GM18867 (cell line): ENCODE data around the gene MTUS2.

Experiments used
- ATAC-seq: cut with Tn5 transposase; IDR thresholded peaks from one replicate; pipeline ENCODE4 v1.9.1; 2021; ENCODE audit warnings: mild to moderate bottlenecking, moderate library complexity; ENCODE audit not compliant: unreplicated experiment

Gene MTUS2

GRCh38 chr13:29499506-29500165 is 679.5 kb downstream of the MTUS2 start:
- ATAC-seq = no peak

GRCh38 chr13:29500386-29500785 is 680.2 kb downstream of the MTUS2 start:
- no peak for ATAC-seq

GRCh38 chr13:29501674-29502073 is 681.5 kb downstream of the MTUS2 start:
- ATAC-seq = no peak

GRCh38 chr13:29502391-29503008 is 682.4 kb downstream of the MTUS2 start:
- no peak for ATAC-seq

- no peak for ATAC-seq
Observed at GRCh38 chr13:29503041-29503837, 683.1 kb downstream of the MTUS2 start.

GRCh38 chr13:29504691-29505090 is 684.6 kb downstream of the MTUS2 start:
- no peak for ATAC-seq

GRCh38 chr13:29505511-29505910 is 685.4 kb downstream of the MTUS2 start:
- no peak for ATAC-seq

- ATAC-seq = no peak
Observed at GRCh38 chr13:29505950-29506349, 685.8 kb downstream of the MTUS2 start.

GRCh38 chr13:29507356-29507755 is 687.2 kb downstream of the MTUS2 start:
- ATAC-seq = peak; percentile 75

- ATAC-seq = peak; percentile 70
Observed at GRCh38 chr13:29508130-29508875, 688.2 kb downstream of the MTUS2 start.

GRCh38 chr13:29508876-29509252 is 688.7 kb downstream of the MTUS2 start:
- ATAC-seq = no peak

- ATAC-seq = no peak
Observed at GRCh38 chr13:29509999-29510589, 690.0 kb downstream of the MTUS2 start.

GRCh38 chr13:29510651-29511084 is 690.5 kb downstream of the MTUS2 start:
- no peak for ATAC-seq

GRCh38 chr13:29511106-29511796 is 691.1 kb downstream of the MTUS2 start:
- ATAC-seq = no peak

- no peak for ATAC-seq
Observed at GRCh38 chr13:29511980-29512379, 691.8 kb downstream of the MTUS2 start.

- ATAC-seq = no peak
Observed at GRCh38 chr13:29513002-29513980, 693.2 kb downstream of the MTUS2 start.

- ATAC-seq = no peak
Observed at GRCh38 chr13:29513981-29514719, 694.0 kb downstream of the MTUS2 start.

GRCh38 chr13:29514720-29515310 is 694.7 kb downstream of the MTUS2 start:
- ATAC-seq = no peak
